ENCODE measurements around the gene APOH.
"Not testable (repeated sequence)": the region's sequence is repeated elsewhere in the genome, so short reads cannot be mapped to it uniquely, and the experiment has no call there.

APOH gene

GRCh38 chr17:66253458-66253857 lies 24.2 kb upstream of the APOH start:
- not testable (repeated sequence) for H3K4me3 Mint-ChIP-seq, H3K27ac Mint-ChIP-seq, ATAC-seq, H3K9me3 Mint-ChIP-seq, H3K36me3 Mint-ChIP-seq, H3K27me3 Mint-ChIP-seq, H3K4me1 Mint-ChIP-seq

GRCh38 chr17:66250686-66251085 lies 21.5 kb upstream of the APOH start:
- H3K27me3 Mint-ChIP-seq, result no peaks in the 10 kb centered on the region

GRCh38 chr17:66248285-66248684 lies 19.1 kb upstream of the APOH start:
- Mint-ChIP-seq H3K9me3 (no peaks in the 10 kb centered on the region), H3K36me3 (no peaks in the 10 kb centered on the region), H3K27ac (no peak overlapping the region), H3K4me1 (no peaks in the 10 kb centered on the region), H3K27me3 (no peaks in the 10 kb centered on the region), H3K4me3 (no peak overlapping the region)
- ATAC-seq, result no peak

More at GRCh38 chr17:66250686-66251085, 21.5 kb upstream of the APOH start:
- Mint-ChIP-seq H3K9me3 (no peaks in the 10 kb centered on the region), H3K27ac (no peak overlapping the region), H3K36me3 (no peaks in the 10 kb centered on the region), H3K4me1 (no peaks in the 10 kb centered on the region), H3K4me3 (no peak overlapping the region)
- ATAC-seq, result no peak

- Mint-ChIP-seq H3K9me3 (no peaks in the 10 kb centered on the region), H3K27me3 (no peaks in the 10 kb centered on the region), H3K27ac (no peak overlapping the region)
These were observed 12.6 kb upstream of the APOH start for GRCh38 chr17:66241839-66242238.

GRCh38 chr17:66240630-66241029 lies 11.4 kb upstream of the APOH start:
- Mint-ChIP-seq H3K36me3 (no peaks in the 10 kb centered on the region), H3K9me3 (no peaks in the 10 kb centered on the region), H3K27me3 (no peaks in the 10 kb centered on the region), H3K4me3 (no peak overlapping the region), H3K4me1 (no peaks in the 10 kb centered on the region), H3K27ac (no peak overlapping the region)
- ATAC-seq, result no peak

More at GRCh38 chr17:66241839-66242238, 12.6 kb upstream of the APOH start:
- Mint-ChIP-seq H3K4me1 (no peaks in the 10 kb centered on the region), H3K36me3 (no peaks in the 10 kb centered on the region), H3K4me3 (no peak overlapping the region)
- ATAC-seq, result no peak

GRCh38 chr17:66240013-66240412 lies 10.8 kb upstream of the APOH start:
- H3K4me3 Mint-ChIP-seq, result no peak overlapping the region
- H3K4me1 Mint-ChIP-seq, result no peaks in the 10 kb centered on the region
- H3K27me3 Mint-ChIP-seq, result no peaks in the 10 kb centered on the region
- H3K9me3 Mint-ChIP-seq, result no peaks in the 10 kb centered on the region
- no peaks in the 10 kb centered on the region for H3K36me3 Mint-ChIP-seq
- H3K27ac Mint-ChIP-seq, result no peak overlapping the region
- ATAC-seq, result no peak

- Mint-ChIP-seq H3K4me3 (no peak overlapping the region), H3K27ac (no peak overlapping the region), H3K36me3 (no peaks in the 10 kb centered on the region), H3K9me3 (no peaks in the 10 kb centered on the region), H3K27me3 (no peaks in the 10 kb centered on the region), H3K4me1 (peaks cover 5% of the 10 kb centered on the region)
- ATAC-seq, result no peak
These were observed 6.3 kb upstream of the APOH start for GRCh38 chr17:66235377-66235994.

- no peak overlapping the region for H3K4me3 Mint-ChIP-seq
- no peak for ATAC-seq
- no peaks in the 10 kb centered on the region for H3K27me3 Mint-ChIP-seq
- no peaks in the 10 kb centered on the region for H3K36me3 Mint-ChIP-seq
- H3K4me1 Mint-ChIP-seq, result peaks cover 5% of the 10 kb centered on the region
- no peaks in the 10 kb centered on the region for H3K9me3 Mint-ChIP-seq
- no peak overlapping the region for H3K27ac Mint-ChIP-seq
These were observed 5.4 kb upstream of the APOH start for GRCh38 chr17:66234611-66235010.

- Mint-ChIP-seq H3K27me3 (no peaks in the 10 kb centered on the region), H3K9me3 (no peaks in the 10 kb centered on the region), H3K4me3 (peak overlapping the region; percentile 2), H3K4me1 (peaks cover 5% of the 10 kb centered on the region), H3K27ac (no peak overlapping the region), H3K36me3 (no peaks in the 10 kb centered on the region)
- ATAC-seq, result no peak
These were observed 4.0 kb upstream of the APOH start for GRCh38 chr17:66233023-66233753.

- H3K36me3 Mint-ChIP-seq, result no peaks in the 10 kb centered on the region
- no peak overlapping the region for H3K27ac Mint-ChIP-seq
- H3K9me3 Mint-ChIP-seq, result no peaks in the 10 kb centered on the region
- ATAC-seq, result no peak
- H3K4me1 Mint-ChIP-seq, result peaks cover 5% of the 10 kb centered on the region
- H3K4me3 Mint-ChIP-seq, result no peak overlapping the region
- H3K27me3 Mint-ChIP-seq, result no peaks in the 10 kb centered on the region
These were observed 1.8 kb upstream of the APOH start for GRCh38 chr17:66230922-66231591.

- Mint-ChIP-seq H3K36me3 (no peaks in the 10 kb centered on the region), H3K27ac (no peak overlapping the region), H3K9me3 (no peaks in the 10 kb centered on the region), H3K4me3 (no peak overlapping the region), H3K27me3 (peaks cover 6% of the 10 kb centered on the region), H3K4me1 (peaks cover 5% of the 10 kb centered on the region)
- no peak for ATAC-seq
These were observed 746 bp upstream of the APOH start for GRCh38 chr17:66229783-66230538.

- Mint-ChIP-seq H3K27me3 (peaks cover 26% of the 10 kb centered on the region), H3K4me3 (no peak overlapping the region), H3K36me3 (no peaks in the 10 kb centered on the region)
These were observed 1.8 kb downstream of the APOH start for GRCh38 chr17:66227212-66228045.

GRCh38 chr17:66222798-66223350 lies 6.3 kb downstream of the APOH start:
- no peak for ATAC-seq
- Mint-ChIP-seq H3K27ac (no peak overlapping the region), H3K36me3 (no peaks in the 10 kb centered on the region), H3K4me1 (no peaks in the 10 kb centered on the region), H3K9me3 (no peaks in the 10 kb centered on the region), H3K4me3 (no peak overlapping the region), H3K27me3 (peaks cover 26% of the 10 kb centered on the region)

More at GRCh38 chr17:66227212-66228045, 1.8 kb downstream of the APOH start:
- no peak overlapping the region for H3K27ac Mint-ChIP-seq
- H3K9me3 Mint-ChIP-seq, result no peaks in the 10 kb centered on the region
- no peaks in the 10 kb centered on the region for H3K4me1 Mint-ChIP-seq
- ATAC-seq, result no peak

GRCh38 chr17:66221755-66222530 lies 7.3 kb downstream of the APOH start:
- Mint-ChIP-seq H3K4me1 (no peaks in the 10 kb centered on the region), H3K27me3 (peaks cover 34% of the 10 kb centered on the region), H3K9me3 (no peaks in the 10 kb centered on the region), H3K27ac (no peak overlapping the region), H3K36me3 (no peaks in the 10 kb centered on the region), H3K4me3 (no peak overlapping the region)
- ATAC-seq, result no peak
